SK-N-SH treated with all-trans-retinoic acid at 6 μM for 48 hours (cell line): ENCODE results near the gene KLHL24.

ENCODE experiments used
- ATAC-seq: fragments of 200-7000 bp; cut with Tn5 transposase; 3 replicates; pipeline ENCODE4 v1.9.1; 2020; ENCODE audit warnings: mild to moderate bottlenecking, moderate library complexity
- ARNTL ChIP-seq: fragments of 450-650 bp; formaldehyde crosslinking; IDR thresholded peaks from 2 replicates; pipeline ENCODE4 v1.5.0; 2020; ENCODE audit warnings: low read depth, mild to moderate bottlenecking, moderate library complexity, borderline replicate concordance
- BACH2 ChIP-seq: fragments of 250-450 bp; sonication (Bioruptor Pico); IDR thresholded peaks from 2 replicates; pipeline ENCODE4 v1.9.0; 2021; ENCODE audit warnings: mild to moderate bottlenecking, borderline replicate concordance
- CREB5 ChIP-seq: fragments of 250-450 bp; sonication (Bioruptor Pico); IDR thresholded peaks from 2 replicates; pipeline ENCODE4 v1.5.1; 2020; ENCODE audit warnings: low read depth, mild to moderate bottlenecking, moderate library complexity
- CSDC2 ChIP-seq: fragments of 250-450 bp; sonication (Bioruptor Pico); IDR thresholded peaks from 2 replicates; pipeline ENCODE4 v1.5.0; 2020; ENCODE audit warnings: mild to moderate bottlenecking, moderate library complexity
- CSRNP3 ChIP-seq: fragments of 250-450 bp; sonication (Bioruptor Pico); IDR thresholded peaks from 2 replicates; pipeline ENCODE4 v1.5.1; 2021; ENCODE audit warnings: mild to moderate bottlenecking, moderate library complexity
- ESRRG ChIP-seq: fragments of 250-450 bp; sonication (Bioruptor Pico); IDR thresholded peaks from 2 replicates; pipeline ENCODE4 v1.6.1; 2021; ENCODE audit warnings: mild to moderate bottlenecking
- ISL1 ChIP-seq: fragments of 250-450 bp; sonication (Bioruptor Pico); IDR thresholded peaks from 2 replicates; pipeline ENCODE4 v2.1.2; 2022; ENCODE audit warnings: mild to moderate bottlenecking, moderate library complexity
- OSR1 ChIP-seq: fragments of 250-450 bp; sonication (Bioruptor Pico); IDR thresholded peaks from 2 replicates; pipeline ENCODE4 v1.8.0; 2022; ENCODE audit warnings: moderate library complexity, mild to moderate bottlenecking, inconsistent platforms
- POU6F1 ChIP-seq: fragments of 250-450 bp; sonication (Bioruptor Pico); IDR thresholded peaks from 2 replicates; pipeline ENCODE4 v1.8.0; 2021; ENCODE audit warnings: low read depth, mild to moderate bottlenecking, moderate library complexity, borderline replicate concordance
- PPARA ChIP-seq: fragments of 250-450 bp; sonication (Bioruptor Pico); IDR thresholded peaks from 2 replicates; pipeline ENCODE4 v1.5.0; 2020; ENCODE audit warnings: mild to moderate bottlenecking, borderline replicate concordance
- RARB ChIP-seq: fragments of 250-450 bp; sonication (Bioruptor Pico); IDR thresholded peaks from 2 replicates; pipeline ENCODE4 v1.8.0; 2021; ENCODE audit warnings: mild to moderate bottlenecking, moderate library complexity
- SNAI2 ChIP-seq: fragments of 250-450 bp; sonication (Bioruptor Pico); IDR thresholded peaks from 2 replicates; pipeline ENCODE4 v1.5.0; 2020; ENCODE audit warnings: mild to moderate bottlenecking, moderate library complexity
- TCF4 ChIP-seq: fragments of 250-450 bp; sonication (Bioruptor Pico); IDR thresholded peaks from 2 replicates; pipeline ENCODE4 v1.8.0; 2021; ENCODE audit warnings: mild to moderate bottlenecking, moderate library complexity, borderline replicate concordance
- TOX ChIP-seq: fragments of 250-450 bp; sonication (Bioruptor Pico); IDR thresholded peaks from 2 replicates; pipeline ENCODE4 v1.8.0; 2021; ENCODE audit warnings: mild to moderate bottlenecking, moderate library complexity, borderline replicate concordance
- TSHZ2 ChIP-seq: fragments of 250-450 bp; sonication (Bioruptor Pico); IDR thresholded peaks from 2 replicates; pipeline ENCODE4 v1.5.0; 2020; ENCODE audit warnings: mild to moderate bottlenecking, moderate library complexity
- ZC3H10 ChIP-seq: fragments of 250-450 bp; sonication (Bioruptor Pico); IDR thresholded peaks from 2 replicates; pipeline ENCODE4 v1.5.1; 2021; ENCODE audit warnings: mild to moderate bottlenecking, moderate library complexity
- ZFP3 ChIP-seq: fragments of 250-450 bp; sonication (Bioruptor Pico); IDR thresholded peaks from 2 replicates; pipeline ENCODE4 v1.5.0; 2020; ENCODE audit warnings: mild to moderate bottlenecking, moderate library complexity
- ZFP30 ChIP-seq: fragments of 450-650 bp; formaldehyde crosslinking; IDR thresholded peaks from 2 replicates; pipeline ENCODE4 v1.5.0; 2022; ENCODE audit warnings: mild to moderate bottlenecking, moderate library complexity
- ZNF565 ChIP-seq: fragments of 450-650 bp; formaldehyde crosslinking; conservative IDR thresholded peaks from 2 replicates; pipeline ENCODE4 v1.5.0; 2020; ENCODE audit warnings: low read depth, mild to moderate bottlenecking, moderate library complexity
- ZNF70 ChIP-seq: fragments of 450-650 bp; formaldehyde crosslinking; IDR thresholded peaks from 2 replicates; pipeline ENCODE4 v1.5.0; 2020; ENCODE audit warnings: mild to moderate bottlenecking, moderate library complexity
- ZNF8 ChIP-seq: fragments of 450-650 bp; formaldehyde crosslinking; IDR thresholded peaks from 2 replicates; pipeline ENCODE4 v1.5.0; 2020; ENCODE audit warnings: mild to moderate bottlenecking, moderate library complexity

Gene KLHL24

GRCh38 chr3:183644244-183644643 is 8.8 kb downstream of the KLHL24 start:
- ATAC-seq = no peak
- no peak for TF ChIP-seq OSR1
- no peak for TF ChIP-seq ESRRG
- no peak for TF ChIP-seq ZFP3 (CRISPR knock-in tag)
- TF ChIP-seq ZNF565 (CRISPR knock-in tag) = no peak
- no peak for TF ChIP-seq SNAI2 (CRISPR knock-in tag)
- TF ChIP-seq ZNF8 (CRISPR knock-in tag) = no peak
- TF ChIP-seq TCF4 (CRISPR knock-in tag) = no peak
- no peak for TF ChIP-seq RARB (CRISPR knock-in tag)
- no peak for TF ChIP-seq BACH2 (CRISPR knock-in tag)
- TF ChIP-seq TOX (CRISPR knock-in tag) = no peak

GRCh38 chr3:183645254-183645653 is 9.8 kb downstream of the KLHL24 start:
- no peak for TF ChIP-seq ZNF70 (CRISPR knock-in tag)
- no peak for TF ChIP-seq PPARA
- TF ChIP-seq SNAI2 (CRISPR knock-in tag) = no peak
- no peak for TF ChIP-seq ESRRG
- no peak for TF ChIP-seq ZC3H10 (CRISPR knock-in tag)
- TF ChIP-seq BACH2 (CRISPR knock-in tag) = no peak
- no peak for TF ChIP-seq TSHZ2
- TF ChIP-seq POU6F1 (CRISPR knock-in tag) = no peak
- TF ChIP-seq ISL1 (CRISPR knock-in tag) = no peak
- TF ChIP-seq CSRNP3 = no peak
- TF ChIP-seq RARB (CRISPR knock-in tag) = no peak
- TF ChIP-seq ARNTL (CRISPR knock-in tag) = no peak
- no peak for TF ChIP-seq ZNF565 (CRISPR knock-in tag)
- TF ChIP-seq CSDC2 (CRISPR knock-in tag) = no peak
- no peak for TF ChIP-seq ZFP30 (CRISPR knock-in tag)
- TF ChIP-seq OSR1 = no peak
- TF ChIP-seq TOX (CRISPR knock-in tag) = no peak
- no peak for ATAC-seq

GRCh38 chr3:183650554-183650953 is 15.1 kb downstream of the KLHL24 start:
- no peak for ATAC-seq
- TF ChIP-seq ISL1 (CRISPR knock-in tag) (no peak), ARNTL (CRISPR knock-in tag) (no peak), CSDC2 (CRISPR knock-in tag) (no peak), OSR1 (no peak), ZFP30 (CRISPR knock-in tag) (no peak), TCF4 (CRISPR knock-in tag) (no peak), POU6F1 (CRISPR knock-in tag) (no peak), CREB5 (no peak), RARB (CRISPR knock-in tag) (no peak)
